PC-3 (cell line): ENCODE measurements around the gene RPGRIP1. TPM values are rescaled to one million over a fixed set of nuclear protein-coding genes. Genes with fewer than 3 reads are reported as not detected.
A peak's percentile ranks its signal among the peaks of the same experiment; 100 is the strongest.
"Not testable (repeated sequence)": the region's sequence is repeated elsewhere in the genome, so short reads cannot be mapped to it uniquely, and the experiment has no call there.

Experiments used
- ATAC-seq: fragments of 200-7000 bp; cut with Tn5 transposase; 2 replicates; pipeline ENCODE4 v1.9.1; 2020; ENCODE audit warnings: mild to moderate bottlenecking, moderate library complexity
- BruUV-seq: library from RNA; stranded (reverse); fragments of 400-500 nt; replicated peaks from 2 replicates; lab custom pipeline; 2021; lab: Mats Ljungman, UMichigan
- CTCF ChIA-PET: fragments of 300-600 bp; sonication (Branson Sonifier 250); formaldehyde crosslinking; loops from one replicate; lab custom pipeline; 2022; ENCODE audit warnings: antibody characterized with exemption; lab: Charles Lee
- POLR2A ChIA-PET: fragments of 300-600 bp; sonication (Branson Sonifier 250); formaldehyde crosslinking; loops from one replicate; lab custom pipeline; 2022; ENCODE audit warnings: antibody characterized with exemption; ENCODE audit not compliant: unreplicated experiment; lab: Charles Lee
- DNase-seq: peaks from one replicate; pipeline ENCODE4 v3.0.0-alpha.2; 2015
- H2AFZ ChIP-seq: fragments of 300-600 bp; sonication (generic); 2 replicates; pipeline ENCODE4 v1.6.0; 2016; ENCODE audit warnings: antibody characterized with exemption, low read length
- H3F3A ChIP-seq: fragments of 300-600 bp; sonication (generic); one replicate; pipeline ENCODE4 v1.6.0; 2017; ENCODE audit warnings: antibody characterized with exemption, low read length, control low read depth, mild to moderate bottlenecking; ENCODE audit not compliant: unreplicated experiment
- H3K27ac ChIP-seq: fragments of 300-600 bp; sonication (generic); 2 replicates; pipeline ENCODE4 v1.5.1; 2016; ENCODE audit warnings: mild to moderate bottlenecking, low read length
- H3K27me3 ChIP-seq: fragments of 300-600 bp; sonication (generic); 2 replicates; pipeline ENCODE4 v1.6.1; 2016; ENCODE audit warnings: low read length, mixed read lengths
- H3K36me3 ChIP-seq: fragments of 300-600 bp; sonication (generic); 2 replicates; pipeline ENCODE4 v1.6.1; 2016; ENCODE audit warnings: low read depth, mixed run types, low read length, mixed read lengths
- H3K4me1 ChIP-seq: fragments of 300-600 bp; sonication (generic); 2 replicates; pipeline ENCODE4 v1.5.1; 2016; ENCODE audit warnings: low read length; ENCODE audit not compliant: insufficient read depth
- H3K4me2 ChIP-seq: fragments of 300-600 bp; sonication (generic); 2 replicates; pipeline ENCODE4 v1.6.0; 2016; ENCODE audit warnings: low read length
- H3K4me3 ChIP-seq: fragments of 300-600 bp; sonication (generic); 2 replicates; pipeline ENCODE4 v1.5.1; 2016; ENCODE audit warnings: mild to moderate bottlenecking, low read length, mixed read lengths
- H3K79me2 ChIP-seq: fragments of 300-600 bp; sonication (generic); 2 replicates; pipeline ENCODE4 v1.6.1; 2017; ENCODE audit warnings: low read length, mixed read lengths
- H3K9ac ChIP-seq: fragments of 300-600 bp; sonication (generic); 2 replicates; pipeline ENCODE4 v1.6.0; 2016; ENCODE audit warnings: mild to moderate bottlenecking, low read length
- H3K9me2 ChIP-seq: fragments of 300-600 bp; sonication (generic); replicated peaks from 2 replicates; pipeline ENCODE4 v1.6.1; 2016; ENCODE audit warnings: mixed run types, low read length, mixed read lengths
- H3K9me3 ChIP-seq: fragments of 300-600 bp; sonication (generic); 2 replicates; pipeline ENCODE4 v1.6.1; 2016; ENCODE audit warnings: low read length, mixed read lengths
- H4K20me1 ChIP-seq: fragments of 300-600 bp; sonication (generic); 2 replicates; pipeline ENCODE4 v1.6.1; 2016; ENCODE audit warnings: low read length, mixed read lengths
- CTCF ChIP-seq: fragments of 300-600 bp; sonication (generic); conservative IDR thresholded peaks from 2 replicates; pipeline ENCODE4 v1.5.1; 2017; ENCODE audit warnings: antibody characterized with exemption, low read depth, mild to moderate bottlenecking, low read length
- EZH2 ChIP-seq: fragments of 300-600 bp; sonication (generic); IDR thresholded peaks from one replicate; pipeline ENCODE4 v1.6.1; 2017; ENCODE audit warnings: antibody characterized with exemption, mild to moderate bottlenecking, low read length; ENCODE audit not compliant: unreplicated experiment
- EZH2phosphoT487 ChIP-seq: fragments of 300-600 bp; sonication (generic); IDR thresholded peaks from 2 replicates; pipeline ENCODE4 v1.6.1; 2018; ENCODE audit warnings: mild to moderate bottlenecking, antibody characterized with exemption, low read length, borderline replicate concordance
- intact Hi-C: fragments of 100-400 bp; cut with micrococcal nuclease; formaldehyde crosslinking; loops from 2 replicates; pipeline ENCODE4 v1.9.0; 2023
- total RNA-seq: library from RNA; depleted of rRNA; stranded (reverse); fragments of >200 nt; gene quantifications from 2 replicates; pipeline ENCODE4 v1.2.3, GENCODE V29; 2014

Gene RPGRIP1
- total RNA-seq, 1 experiment from 2014 or later, result 0.33 TPM

GRCh38 chr14:21255385-21256101 lies 24.3 kb upstream of the RPGRIP1 start:
- Histone ChIP-seq H3K9ac (no peak overlapping the region), H3K27me3 (no peaks in the 10 kb centered on the region), H3K9me2 (no peaks in the 10 kb centered on the region), H3K79me2 (peaks cover 96% of the 10 kb centered on the region), H3K4me2 (no peak overlapping the region), H3K4me1 (no peaks in the 10 kb centered on the region), H3K4me3 (no peak overlapping the region), H4K20me1 (peaks cover 90% of the 10 kb centered on the region), H3F3A (peaks cover 14% of the 10 kb centered on the region), H3K27ac (no peak overlapping the region), H3K36me3 (peaks cover 70% of the 10 kb centered on the region), H2AFZ (no peak overlapping the region), H3K9me3 (no peaks in the 10 kb centered on the region)
- no peak for TF ChIP-seq CTCF
- no peak for TF ChIP-seq EZH2phosphoT487
- TF ChIP-seq EZH2, result no peak
- intact Hi-C loops, result no loop called here
- DNase-seq (no peak), ATAC-seq (peak; percentile 33)
- POLR2A ChIA-PET, result no interaction called here
- no TSS peak for BruUV-seq
- CTCF ChIA-PET, result no interaction called here

DNA sequence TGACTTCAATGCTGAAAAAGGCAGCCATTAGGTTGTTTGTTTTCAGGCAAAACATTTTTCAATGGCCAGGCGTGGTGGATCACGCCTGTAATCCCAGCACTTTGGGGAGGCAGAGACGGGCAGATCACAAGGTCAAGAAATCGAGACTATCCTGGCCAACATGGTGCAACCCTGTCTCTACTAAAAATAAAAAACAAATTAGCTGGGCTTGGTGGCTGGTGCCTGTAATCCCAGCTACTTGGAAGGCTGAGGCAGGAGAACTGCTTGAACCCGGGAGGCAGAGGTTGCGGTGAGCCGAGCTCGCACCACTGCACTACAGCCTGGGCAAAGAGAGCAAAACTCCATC lies 23.8 kb upstream of the RPGRIP1 start:
- H2AFZ ChIP-seq, intact Hi-C loops, POLR2A ChIA-PET, H3K27ac ChIP-seq, H3K4me1 ChIP-seq, BruUV-seq, ATAC-seq, CTCF ChIA-PET, H3K4me3 ChIP-seq, H3K9me3 ChIP-seq, H3K27me3 ChIP-seq, H3K9ac ChIP-seq, DNase-seq, H3K4me2 ChIP-seq, H3K9me2 ChIP-seq: not testable (repeated sequence)
- Histone ChIP-seq H4K20me1 (peaks cover 91% of the 10 kb centered on the region), H3K36me3 (peaks cover 71% of the 10 kb centered on the region), H3K79me2 (peaks cover 96% of the 10 kb centered on the region), H3F3A (peaks cover 14% of the 10 kb centered on the region)

GRCh38 chr14:21256539-21257393 lies 23.1 kb upstream of the RPGRIP1 start:
- Histone ChIP-seq H3K36me3 (peaks cover 70% of the 10 kb centered on the region), H3K4me2 (no peak overlapping the region), H3K4me1 (no peaks in the 10 kb centered on the region), H3K9me2 (no peaks in the 10 kb centered on the region), H3K79me2 (peaks cover 96% of the 10 kb centered on the region), H4K20me1 (peaks cover 91% of the 10 kb centered on the region), H3K9me3 (no peaks in the 10 kb centered on the region), H3K4me3 (no peak overlapping the region), H3K27ac (no peak overlapping the region), H2AFZ (no peak overlapping the region), H3F3A (peaks cover 11% of the 10 kb centered on the region), H3K9ac (no peak overlapping the region), H3K27me3 (no peaks in the 10 kb centered on the region)
- no peak for ATAC-seq
- ChIA-PET POLR2A (interaction anchor here (0.6 kb wide), 1 partner anchor 42 kb away, joined by 3 read pairs; no protein-coding TSS in a partner anchor), CTCF (no interaction called here)
- intact Hi-C loops, result no loop called here
- DNase-seq, result no peak
- BruUV-seq, result no TSS peak
- TF ChIP-seq CTCF, result no peak
- no peak for TF ChIP-seq EZH2phosphoT487
- TF ChIP-seq EZH2, result no peak
